GM20000 (cell line): ENCODE measurements around the gene PHKG1.
"Not testable (repeated sequence)": the region's sequence is repeated elsewhere in the genome, so short reads cannot be mapped to it uniquely, and the experiment has no call there.

Source experiments
- DNase-seq: peaks from one replicate; pipeline ENCODE4 v3.0.0; 2012; ENCODE audit warnings: low spot score
- TF ChIP-seq, protein P1 (sequence below): IDR thresholded peaks from 2 replicates; pipeline ENCODE4 v1.5.1; 2012; ENCODE audit warnings: mild to moderate bottlenecking, control low read depth; ENCODE audit errors: extremely low read depth, missing control alignments

Gene PHKG1

DNA sequence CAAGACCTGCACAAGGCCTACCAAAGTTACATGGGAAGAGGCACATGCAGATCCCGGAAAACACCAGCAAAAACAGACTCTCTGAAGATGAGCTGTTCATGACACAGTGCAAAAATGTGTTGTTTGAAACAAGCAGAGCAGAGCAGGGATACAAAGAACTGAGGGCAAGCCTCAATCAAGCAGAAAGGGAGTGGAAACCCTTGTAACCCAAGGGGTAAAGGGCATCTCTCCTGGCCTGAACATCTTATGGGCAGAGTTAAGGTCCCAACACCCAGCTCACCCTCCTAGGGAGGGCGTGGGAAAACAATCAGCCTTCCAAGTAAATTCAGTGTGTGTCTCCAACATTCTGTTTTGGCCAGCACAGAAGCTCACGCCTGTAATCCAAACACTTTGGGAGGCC is 52.0 kb downstream of the PHKG1 start:
- TF ChIP-seq, protein P1, sequence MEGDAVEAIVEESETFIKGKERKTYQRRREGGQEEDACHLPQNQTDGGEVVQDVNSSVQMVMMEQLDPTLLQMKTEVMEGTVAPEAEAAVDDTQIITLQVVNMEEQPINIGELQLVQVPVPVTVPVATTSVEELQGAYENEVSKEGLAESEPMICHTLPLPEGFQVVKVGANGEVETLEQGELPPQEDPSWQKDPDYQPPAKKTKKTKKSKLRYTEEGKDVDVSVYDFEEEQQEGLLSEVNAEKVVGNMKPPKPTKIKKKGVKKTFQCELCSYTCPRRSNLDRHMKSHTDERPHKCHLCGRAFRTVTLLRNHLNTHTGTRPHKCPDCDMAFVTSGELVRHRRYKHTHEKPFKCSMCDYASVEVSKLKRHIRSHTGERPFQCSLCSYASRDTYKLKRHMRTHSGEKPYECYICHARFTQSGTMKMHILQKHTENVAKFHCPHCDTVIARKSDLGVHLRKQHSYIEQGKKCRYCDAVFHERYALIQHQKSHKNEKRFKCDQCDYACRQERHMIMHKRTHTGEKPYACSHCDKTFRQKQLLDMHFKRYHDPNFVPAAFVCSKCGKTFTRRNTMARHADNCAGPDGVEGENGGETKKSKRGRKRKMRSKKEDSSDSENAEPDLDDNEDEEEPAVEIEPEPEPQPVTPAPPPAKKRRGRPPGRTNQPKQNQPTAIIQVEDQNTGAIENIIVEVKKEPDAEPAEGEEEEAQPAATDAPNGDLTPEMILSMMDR = no peak
- DNase-seq = no peak

DNA sequence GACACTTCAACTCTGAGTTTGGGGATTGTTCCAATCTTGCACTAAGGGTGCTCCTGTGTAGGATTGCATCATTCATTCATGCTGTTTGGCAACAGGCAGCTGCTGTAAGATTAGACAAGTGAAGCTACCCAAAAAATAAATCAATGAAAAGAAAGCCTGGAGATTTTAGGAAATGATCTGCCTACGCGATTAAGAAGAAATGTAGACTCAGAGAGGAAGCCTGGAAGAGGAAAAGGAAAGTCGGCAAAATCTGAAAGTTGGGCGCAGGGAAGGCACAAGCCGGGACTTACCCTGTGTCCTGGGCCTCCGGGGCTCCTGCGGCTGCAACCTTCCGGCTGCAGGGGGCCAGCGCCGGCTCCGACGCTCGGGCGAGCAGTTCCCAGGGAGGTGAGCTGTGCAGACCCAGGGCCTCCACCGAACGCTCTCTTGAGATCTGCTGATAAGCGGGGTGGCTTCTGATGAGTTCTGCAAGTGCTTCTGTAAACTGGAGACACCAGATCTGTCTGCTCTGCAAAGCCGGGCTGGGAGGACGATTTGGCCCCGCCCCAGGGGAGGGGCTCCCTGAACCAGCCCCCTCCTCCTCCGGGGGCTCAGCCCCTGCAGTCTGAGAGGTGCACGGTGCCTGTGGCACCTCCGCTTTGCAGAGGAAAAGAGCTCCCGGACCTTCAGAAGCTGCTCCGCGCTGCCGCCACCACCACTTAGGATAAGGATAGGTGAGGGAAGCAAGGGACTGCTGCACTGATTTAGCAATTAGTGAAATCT is 58.9 kb downstream of the PHKG1 start:
- peak; percentile 81 for DNase-seq
- TF ChIP-seq, protein P1 = no peak

DNA sequence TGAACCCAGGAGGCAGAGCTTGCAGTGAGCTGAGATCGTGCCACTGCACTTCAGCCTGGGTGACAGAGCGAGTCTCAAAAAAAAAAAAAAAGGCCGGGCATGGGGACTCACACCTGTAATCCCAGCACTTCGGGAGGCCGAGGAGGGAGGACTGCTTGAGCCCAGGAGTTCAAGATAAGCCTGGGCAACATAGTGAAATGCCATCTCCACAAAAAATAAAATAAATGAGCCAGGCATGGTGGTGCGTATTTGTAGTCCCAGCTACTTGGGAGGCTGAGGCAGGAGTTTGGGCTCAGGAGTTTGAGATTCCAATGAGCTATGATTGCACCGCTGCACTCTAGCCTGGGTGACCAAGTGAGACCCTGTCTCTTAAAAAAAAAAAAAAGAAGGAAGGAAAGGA is 60.2 kb downstream of the PHKG1 start:
- DNase-seq = not testable (repeated sequence)

DNA sequence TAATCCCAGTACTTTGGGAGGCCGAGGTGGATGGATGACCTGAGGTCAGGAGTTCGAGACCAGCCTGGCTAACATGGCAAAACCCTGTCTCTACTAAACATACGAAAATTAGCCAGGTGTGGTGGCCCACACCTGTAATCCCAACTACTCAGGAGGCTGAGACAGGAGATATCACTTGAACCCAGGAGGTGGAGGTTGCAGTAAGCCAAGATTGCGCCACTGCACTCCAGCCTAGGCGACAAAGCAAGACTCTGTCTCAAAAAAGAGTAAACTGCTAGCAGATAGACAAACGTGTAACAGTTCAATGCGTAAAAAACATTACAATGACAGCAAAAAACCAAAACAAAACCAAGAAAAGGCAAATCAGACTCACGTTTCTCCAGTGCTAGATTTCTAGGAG is 61.2 kb downstream of the PHKG1 start:
- not testable (repeated sequence) for DNase-seq

DNA sequence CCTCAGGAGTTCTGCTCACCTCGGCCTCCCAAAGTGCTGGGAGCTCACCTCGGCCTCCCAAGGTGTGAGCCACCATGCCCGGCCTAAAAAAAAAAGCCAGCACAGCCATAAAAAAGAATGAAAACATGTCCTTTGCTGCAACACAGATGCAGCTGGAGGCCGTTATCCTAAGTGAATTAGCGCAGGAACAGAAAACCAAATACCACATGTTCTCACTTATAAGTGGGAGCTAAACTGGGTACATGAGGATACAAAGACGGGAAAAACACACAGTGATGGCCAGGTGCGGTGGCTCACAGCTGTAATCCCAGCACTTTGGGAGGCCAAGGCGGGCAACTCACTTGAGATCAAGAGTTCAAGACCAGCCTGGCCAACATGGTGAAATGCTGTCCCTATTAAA is 62.4 kb downstream of the PHKG1 start:
- DNase-seq = no peak

More for the DNA sequence above, 62.4 kb downstream of the PHKG1 start:
- TF ChIP-seq, protein P1 = no peak
